HG02840 (cell line): ENCODE data around the gene FAM180B.

Source experiments
- ATAC-seq: cut with Tn5 transposase; IDR thresholded peaks from one replicate; pipeline ENCODE4 v1.9.1; 2021; ENCODE audit warnings: mild to moderate bottlenecking, moderate library complexity, moderate number of reproducible peaks; ENCODE audit not compliant: unreplicated experiment, low FRiP score

FAM180B gene

GRCh38 chr11:47566149-47566698, 20.3 kb upstream of the FAM180B start:
- ATAC-seq = no peak

GRCh38 chr11:47569646-47570045, 16.8 kb upstream of the FAM180B start:
- no peak for ATAC-seq

- no peak for ATAC-seq
Measured at GRCh38 chr11:47570651-47571356, 15.7 kb upstream of the FAM180B start.

GRCh38 chr11:47571357-47571729, 15.1 kb upstream of the FAM180B start:
- ATAC-seq = no peak

GRCh38 chr11:47571895-47572294, 14.6 kb upstream of the FAM180B start:
- no peak for ATAC-seq

- no peak for ATAC-seq
Measured at GRCh38 chr11:47572715-47573255, 13.7 kb upstream of the FAM180B start.

- ATAC-seq = no peak
Measured at GRCh38 chr11:47573321-47573720, 13.2 kb upstream of the FAM180B start.

- ATAC-seq = no peak
Measured at GRCh38 chr11:47577460-47578041, 8.9 kb upstream of the FAM180B start.

GRCh38 chr11:47578524-47579494, 7.7 kb upstream of the FAM180B start, which contains the start of the genes KBTBD4 and NDUFS3:
TSS of gene KBTBD4 (minus strand) at chr11:47578970. CDS start at chr11:47578951, 19 bp downstream.
TSS of gene NDUFS3 (plus strand) at chr11:47579074. CDS start at chr11:47579092, 18 bp downstream.
- ATAC-seq = peak; percentile 91

GRCh38 chr11:47583844-47584243, 2.6 kb upstream of the FAM180B start:
- no peak for ATAC-seq

- ATAC-seq = no peak
Measured at GRCh38 chr11:47587039-47587716, 700 bp downstream of the FAM180B start.

- no peak for ATAC-seq
Measured at GRCh38 chr11:47587723-47588326, 1.3 kb downstream of the FAM180B start.

- no peak for ATAC-seq
Measured at GRCh38 chr11:47589118-47589517, 2.6 kb downstream of the FAM180B start.

GRCh38 chr11:47589584-47589976, 3.1 kb downstream of the FAM180B start:
- ATAC-seq = no peak

- ATAC-seq = no peak
Measured at GRCh38 chr11:47589977-47590861, 3.7 kb downstream of the FAM180B start.

GRCh38 chr11:47591764-47592163, 5.3 kb downstream of the FAM180B start:
- ATAC-seq = no peak

GRCh38 chr11:47592251-47592650, 5.8 kb downstream of the FAM180B start:
- no peak for ATAC-seq

- ATAC-seq = no peak
Measured at GRCh38 chr11:47592970-47593369, 6.5 kb downstream of the FAM180B start.
